ENCODE results near the gene CCM2.

Gene CCM2

GRCh38 chr7:45080958-45081669, 81.1 kb downstream of the CCM2 start:
- no peak overlapping the region for H3K9ac ChIP-seq (ENCODE audit: low read depth in 1 of 2, low read length in 2 of 2)
- H3K36me3 ChIP-seq (ENCODE audit: control insufficient read depth in 2 of 2, insufficient read depth in 2 of 2, low read length in 2 of 2), result peaks cover 0 to 8% of the 10 kb centered on the region in 2 donors
- H3K27ac ChIP-seq (ENCODE audit: low read depth in 2 of 2, low read length in 2 of 2), result no peak overlapping the region
- H3K4me1 ChIP-seq (ENCODE audit: control insufficient read depth in 2 of 2, insufficient read depth in 2 of 2, low read length in 2 of 2), result no peaks in the 10 kb centered on the region
- H3K27me3 ChIP-seq (ENCODE audit: control insufficient read depth in 2 of 2, insufficient read depth in 2 of 2, low read length in 2 of 2), result no peaks in the 10 kb centered on the region
- H3K4me3 ChIP-seq (ENCODE audit: low read length in 2 of 2), result no peak overlapping the region
- no peaks in the 10 kb centered on the region for H3K9me3 ChIP-seq (ENCODE audit: control insufficient read depth in 2 of 2, low read length in 2 of 2)

DNA sequence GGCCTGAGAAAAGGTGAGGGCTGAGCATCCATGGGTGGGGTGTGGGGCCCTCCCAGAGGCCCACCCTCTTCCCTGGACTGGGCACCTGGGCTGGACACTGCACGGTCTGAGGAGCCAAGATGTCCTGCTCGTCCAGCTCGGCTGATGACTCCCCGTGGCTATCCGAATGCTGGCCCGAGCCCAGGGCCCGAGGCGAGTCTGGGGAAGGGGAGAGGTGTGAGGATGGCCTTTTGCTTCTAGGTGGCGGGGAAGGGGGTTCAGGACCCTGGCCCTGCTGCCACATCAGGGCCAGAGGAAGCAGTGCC, 81.6 kb downstream of the CCM2 start:
- no peak overlapping the region for H3K4me3 ChIP-seq (ENCODE audit: low read length in 2 of 2)
- peaks cover 0 to 3% of the 10 kb centered on the region in 2 donors for H3K36me3 ChIP-seq (ENCODE audit: control insufficient read depth in 2 of 2, insufficient read depth in 2 of 2, low read length in 2 of 2)
- H3K27me3 ChIP-seq (ENCODE audit: control insufficient read depth in 2 of 2, insufficient read depth in 2 of 2, low read length in 2 of 2), result no peaks in the 10 kb centered on the region
- H3K9ac ChIP-seq (ENCODE audit: low read depth in 1 of 2, low read length in 2 of 2), result no peak overlapping the region
- no peaks in the 10 kb centered on the region for H3K4me1 ChIP-seq (ENCODE audit: control insufficient read depth in 2 of 2, insufficient read depth in 2 of 2, low read length in 2 of 2)
- H3K27ac ChIP-seq (ENCODE audit: low read depth in 2 of 2, low read length in 2 of 2), result no peak overlapping the region
- H3K9me3 ChIP-seq (ENCODE audit: control insufficient read depth in 2 of 2, low read length in 2 of 2), result no peaks in the 10 kb centered on the region

GRCh38 chr7:45082031-45082830, 82.2 kb downstream of the CCM2 start:
- Histone ChIP-seq H3K9me3 (ENCODE audit: control insufficient read depth in 2 of 2, low read length in 2 of 2) (no peaks in the 10 kb centered on the region), H3K36me3 (ENCODE audit: control insufficient read depth in 2 of 2, insufficient read depth in 2 of 2, low read length in 2 of 2) (peaks cover 0 to 3% of the 10 kb centered on the region in 2 donors), H3K27me3 (ENCODE audit: control insufficient read depth in 2 of 2, insufficient read depth in 2 of 2, low read length in 2 of 2) (no peaks in the 10 kb centered on the region), H3K27ac (ENCODE audit: low read depth in 2 of 2, low read length in 2 of 2) (no peak overlapping the region), H3K4me1 (ENCODE audit: control insufficient read depth in 2 of 2, insufficient read depth in 2 of 2, low read length in 2 of 2) (no peaks in the 10 kb centered on the region), H3K9ac (ENCODE audit: low read depth in 1 of 2, low read length in 2 of 2) (no peak overlapping the region), H3K4me3 (ENCODE audit: low read length in 2 of 2) (no peak overlapping the region)

DNA sequence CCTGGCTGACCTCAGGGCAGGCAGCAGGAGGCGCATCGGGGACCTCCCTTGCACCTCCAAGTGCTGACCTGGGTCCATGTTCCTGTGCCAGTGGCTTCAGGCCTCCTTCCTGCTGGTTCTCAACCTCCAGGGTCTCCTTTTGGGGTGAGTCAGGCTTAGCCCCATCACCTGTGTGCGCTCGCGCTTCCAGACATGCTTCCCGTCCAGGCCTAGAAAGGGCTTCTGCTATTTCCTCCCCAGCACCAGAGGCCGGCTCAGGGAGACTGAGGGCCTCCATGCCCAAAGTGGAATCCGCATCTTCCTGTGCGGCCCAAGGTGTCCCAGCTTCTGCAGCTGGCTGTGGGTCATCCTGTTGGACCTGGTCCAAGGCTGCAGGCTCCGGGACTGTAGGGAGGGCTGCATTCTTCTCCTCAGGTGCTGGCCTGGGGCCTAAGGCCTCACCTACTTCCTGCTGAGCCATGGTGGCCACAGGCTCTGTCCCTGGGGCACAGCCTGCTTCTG, 82.9 kb downstream of the CCM2 start:
- no peaks in the 10 kb centered on the region for H3K36me3 ChIP-seq (ENCODE audit: control insufficient read depth in 2 of 2, insufficient read depth in 2 of 2, low read length in 2 of 2)
- H3K27ac ChIP-seq (ENCODE audit: low read depth in 2 of 2, low read length in 2 of 2), result no peak overlapping the region
- H3K4me1 ChIP-seq (ENCODE audit: control insufficient read depth in 2 of 2, insufficient read depth in 2 of 2, low read length in 2 of 2), result peaks cover 0 to 1% of the 10 kb centered on the region in 2 donors
- no peaks in the 10 kb centered on the region for H3K27me3 ChIP-seq (ENCODE audit: control insufficient read depth in 2 of 2, insufficient read depth in 2 of 2, low read length in 2 of 2)
- H3K4me3 ChIP-seq (ENCODE audit: low read length in 2 of 2), result no peak overlapping the region
- no peak overlapping the region for H3K9ac ChIP-seq (ENCODE audit: low read depth in 1 of 2, low read length in 2 of 2)
- no peaks in the 10 kb centered on the region for H3K9me3 ChIP-seq (ENCODE audit: control insufficient read depth in 2 of 2, low read length in 2 of 2)

GRCh38 chr7:45084336-45084735, 84.3 kb downstream of the CCM2 start:
- Histone ChIP-seq H3K9ac (ENCODE audit: low read depth in 1 of 2, low read length in 2 of 2) (no peak overlapping the region), H3K36me3 (ENCODE audit: control insufficient read depth in 2 of 2, insufficient read depth in 2 of 2, low read length in 2 of 2) (no peaks in the 10 kb centered on the region)

GRCh38 chr7:45084901-45085618, 85.1 kb downstream of the CCM2 start:
- H3K9ac ChIP-seq (ENCODE audit: low read depth in 1 of 2, low read length in 2 of 2), result no peak overlapping the region
- H3K27ac ChIP-seq (ENCODE audit: low read depth in 2 of 2, low read length in 2 of 2), result no peak overlapping the region
- H3K36me3 ChIP-seq (ENCODE audit: control insufficient read depth in 2 of 2, insufficient read depth in 2 of 2, low read length in 2 of 2), result no peaks in the 10 kb centered on the region
- peaks cover 6 to 9% of the 10 kb centered on the region in 2 donors for H3K27me3 ChIP-seq (ENCODE audit: control insufficient read depth in 2 of 2, insufficient read depth in 2 of 2, low read length in 2 of 2)
- H3K4me1 ChIP-seq (ENCODE audit: control insufficient read depth in 2 of 2, insufficient read depth in 2 of 2, low read length in 2 of 2), result peaks cover 0 to 3% of the 10 kb centered on the region in 2 donors
- no peak overlapping the region for H3K4me3 ChIP-seq (ENCODE audit: low read length in 2 of 2)
- H3K9me3 ChIP-seq (ENCODE audit: control insufficient read depth in 2 of 2, low read length in 2 of 2), result no peaks in the 10 kb centered on the region

More at GRCh38 chr7:45084336-45084735, 84.3 kb downstream of the CCM2 start:
- Histone ChIP-seq H3K4me1 (ENCODE audit: control insufficient read depth in 2 of 2, insufficient read depth in 2 of 2, low read length in 2 of 2) (peaks cover 0 to 3% of the 10 kb centered on the region in 2 donors), H3K9me3 (ENCODE audit: control insufficient read depth in 2 of 2, low read length in 2 of 2) (no peaks in the 10 kb centered on the region), H3K27ac (ENCODE audit: low read depth in 2 of 2, low read length in 2 of 2) (no peak overlapping the region), H3K4me3 (ENCODE audit: low read length in 2 of 2) (no peak overlapping the region), H3K27me3 (ENCODE audit: control insufficient read depth in 2 of 2, insufficient read depth in 2 of 2, low read length in 2 of 2) (peaks cover 2 to 4% of the 10 kb centered on the region in 2 donors)

GRCh38 chr7:45085619-45086200, 85.7 kb downstream of the CCM2 start:
- peaks cover 0 to 3% of the 10 kb centered on the region in 2 donors for H3K4me1 ChIP-seq (ENCODE audit: control insufficient read depth in 2 of 2, insufficient read depth in 2 of 2, low read length in 2 of 2)
- H3K36me3 ChIP-seq (ENCODE audit: control insufficient read depth in 2 of 2, insufficient read depth in 2 of 2, low read length in 2 of 2), result no peaks in the 10 kb centered on the region
- no peak overlapping the region for H3K4me3 ChIP-seq (ENCODE audit: low read length in 2 of 2)
- peaks cover 6 to 9% of the 10 kb centered on the region in 2 donors for H3K27me3 ChIP-seq (ENCODE audit: control insufficient read depth in 2 of 2, insufficient read depth in 2 of 2, low read length in 2 of 2)
- no peak overlapping the region for H3K9ac ChIP-seq (ENCODE audit: low read depth in 1 of 2, low read length in 2 of 2)
- no peak overlapping the region for H3K27ac ChIP-seq (ENCODE audit: low read depth in 2 of 2, low read length in 2 of 2)
- no peaks in the 10 kb centered on the region for H3K9me3 ChIP-seq (ENCODE audit: control insufficient read depth in 2 of 2, low read length in 2 of 2)

- Histone ChIP-seq H3K36me3 (ENCODE audit: control insufficient read depth in 2 of 2, insufficient read depth in 2 of 2, low read length in 2 of 2) (no peaks in the 10 kb centered on the region), H3K4me3 (ENCODE audit: low read length in 2 of 2) (no peak overlapping the region), H3K4me1 (ENCODE audit: control insufficient read depth in 2 of 2, insufficient read depth in 2 of 2, low read length in 2 of 2) (peaks cover 0 to 3% of the 10 kb centered on the region in 2 donors), H3K27me3 (ENCODE audit: control insufficient read depth in 2 of 2, insufficient read depth in 2 of 2, low read length in 2 of 2) (peaks cover 6 to 9% of the 10 kb centered on the region in 2 donors), H3K27ac (ENCODE audit: low read depth in 2 of 2, low read length in 2 of 2) (no peak overlapping the region), H3K9ac (ENCODE audit: low read depth in 1 of 2, low read length in 2 of 2) (no peak overlapping the region), H3K9me3 (ENCODE audit: control insufficient read depth in 2 of 2, low read length in 2 of 2) (no peaks in the 10 kb centered on the region)
Measured at GRCh38 chr7:45086331-45087065, 86.5 kb downstream of the CCM2 start.

- no peak overlapping the region for H3K9ac ChIP-seq (ENCODE audit: low read depth in 1 of 2, low read length in 2 of 2)
- H3K36me3 ChIP-seq (ENCODE audit: control insufficient read depth in 2 of 2, insufficient read depth in 2 of 2, low read length in 2 of 2), result no peaks in the 10 kb centered on the region
- no peak overlapping the region for H3K27ac ChIP-seq (ENCODE audit: low read depth in 2 of 2, low read length in 2 of 2)
- no peaks in the 10 kb centered on the region for H3K9me3 ChIP-seq (ENCODE audit: control insufficient read depth in 2 of 2, low read length in 2 of 2)
- peaks cover 0 to 3% of the 10 kb centered on the region in 2 donors for H3K4me1 ChIP-seq (ENCODE audit: control insufficient read depth in 2 of 2, insufficient read depth in 2 of 2, low read length in 2 of 2)
- no peak overlapping the region for H3K4me3 ChIP-seq (ENCODE audit: low read length in 2 of 2)
- H3K27me3 ChIP-seq (ENCODE audit: control insufficient read depth in 2 of 2, insufficient read depth in 2 of 2, low read length in 2 of 2), result peaks cover 6 to 9% of the 10 kb centered on the region in 2 donors
Measured at GRCh38 chr7:45087301-45088145, 87.5 kb downstream of the CCM2 start.
